SU-DHL-6 (cell line): ENCODE data around the gene ZCCHC8.
"Not testable (repeated sequence)": the region's sequence is repeated elsewhere in the genome, so short reads cannot be mapped to it uniquely, and the experiment has no call there.

ENCODE experiments used
- H2AFZ ChIP-seq: fragments of 200-600 bp; sonication (generic); 2 replicates; pipeline ENCODE4 v1.6.1; 2014; ENCODE audit warnings: low read depth, mild to moderate bottlenecking, moderate library complexity, mixed read lengths, antibody characterized with exemption, low read length; ENCODE audit not compliant: severe bottlenecking
- H3F3A ChIP-seq: fragments of 200-600 bp; shearing (Covaris generic); 2 replicates; pipeline ENCODE4 v1.6.0; 2016; ENCODE audit warnings: antibody characterized with exemption, mild to moderate bottlenecking; ENCODE audit not compliant: insufficient read depth
- H3K27ac ChIP-seq: fragments of 200-600 bp; sonication (generic); 2 replicates; pipeline ENCODE4 v1.5.1; 2016; ENCODE audit warnings: low read depth, mild to moderate bottlenecking, low read length, moderate library complexity, mixed read lengths
- H3K27me3 ChIP-seq: fragments of 200-600 bp; sonication (generic), shearing (Covaris generic); 2 replicates; pipeline ENCODE4 v1.6.0; 2014; ENCODE audit warnings: mild to moderate bottlenecking, low read length
- H3K36me3 ChIP-seq: fragments of 200-600 bp; sonication (generic); 2 replicates; pipeline ENCODE4 v1.6.1; 2014; ENCODE audit warnings: mild to moderate bottlenecking, low read length, mixed read lengths
- H3K4me2 ChIP-seq: fragments of 300-600, 200-600 bp; shearing (Covaris generic), sonication (generic); 2 replicates; pipeline ENCODE4 v1.6.0; 2014; ENCODE audit warnings: low read length, low read depth, mild to moderate bottlenecking; ENCODE audit not compliant: poor library complexity, severe bottlenecking
- H3K4me3 ChIP-seq: fragments of 200-600 bp; sonication (generic); 2 replicates; pipeline ENCODE4 v1.5.1; 2014; ENCODE audit warnings: antibody characterized with exemption, low read length, mild to moderate bottlenecking, mixed read lengths; ENCODE audit not compliant: insufficient read depth, poor library complexity, severe bottlenecking
- H3K79me2 ChIP-seq: fragments of 200-600 bp; sonication (generic); 2 replicates; pipeline ENCODE4 v1.6.1; 2014; ENCODE audit warnings: mild to moderate bottlenecking, low read length, moderate library complexity; ENCODE audit not compliant: insufficient read depth
- H3K9ac ChIP-seq: fragments of 200-600 bp; sonication (generic); 2 replicates; pipeline ENCODE4 v1.7.0; 2014; ENCODE audit warnings: mild to moderate bottlenecking, low read length
- H3K9me2 ChIP-seq: fragments of 200-600 bp; sonication (generic); replicated peaks from 2 replicates; pipeline ENCODE4 v1.6.1; 2014; ENCODE audit warnings: low read length; ENCODE audit not compliant: insufficient read depth
- H3K9me3 ChIP-seq: fragments of 200-600 bp; sonication (generic); 2 replicates; pipeline ENCODE4 v1.6.1; 2014; ENCODE audit warnings: low read length, mixed read lengths; ENCODE audit not compliant: insufficient read depth
- H4K20me1 ChIP-seq: fragments of 200-600 bp; sonication (generic); 2 replicates; pipeline ENCODE4 v1.6.1; 2014; ENCODE audit warnings: low read depth, mild to moderate bottlenecking, antibody characterized with exemption, low read length, moderate library complexity, mixed read lengths
- CTCF ChIP-seq: fragments of 200-600 bp; sonication (generic); IDR thresholded peaks from one replicate; pipeline ENCODE4 v1.5.1; 2017; ENCODE audit warnings: antibody characterized with exemption, mild to moderate bottlenecking, low read length, moderate library complexity; ENCODE audit not compliant: insufficient read depth, poor library complexity, severe bottlenecking
- EZH2phosphoT487 ChIP-seq: fragments of 200-600 bp; sonication (generic), shearing (Covaris generic); conservative IDR thresholded peaks from 2 replicates; pipeline ENCODE4 v1.6.1; 2018; ENCODE audit warnings: mild to moderate bottlenecking, antibody characterized with exemption, low read length, moderate library complexity, mixed read lengths

ZCCHC8 gene

DNA sequence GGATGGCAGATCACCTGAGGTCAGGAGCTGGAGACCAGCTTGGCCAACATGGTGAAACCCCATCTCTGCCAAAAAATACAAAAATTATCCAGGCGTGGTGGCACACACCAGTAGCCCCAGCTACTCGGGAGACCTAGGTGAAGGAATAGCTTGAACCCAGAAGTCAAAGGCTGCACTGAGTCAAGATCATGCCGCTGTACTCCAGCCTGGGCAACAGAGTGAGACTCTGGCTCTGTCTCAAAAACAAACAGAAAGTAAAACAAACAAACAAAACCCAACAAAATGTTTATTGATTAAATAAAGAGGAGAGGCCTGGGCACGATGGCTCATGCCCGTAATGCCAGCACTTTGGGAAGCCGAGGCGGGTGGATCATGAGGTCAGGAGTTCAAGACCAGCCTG lies 5.5 kb downstream of the ZCCHC8 start:
- Histone ChIP-seq H3K9me3 (no peaks in the 10 kb centered on the region), H3K27me3 (no peaks in the 10 kb centered on the region), H4K20me1 (no peaks in the 10 kb centered on the region), H3F3A (0 out of 2 replicates have a peak, but pooled peaks cover 4% of the 10 kb centered on the region), H2AFZ (no peak overlapping the region), H3K9ac (no peak overlapping the region), H3K27ac (no peak overlapping the region), H3K4me2 (no peak overlapping the region), H3K36me3 (peaks cover 30% of the 10 kb centered on the region), H3K79me2 (peaks cover 81% of the 10 kb centered on the region), H3K4me3 (no peak overlapping the region), H3K9me2 (no peaks in the 10 kb centered on the region)
- TF ChIP-seq EZH2phosphoT487, result no peak

GRCh38 chr12:122493222-122493621 lies 7.5 kb downstream of the ZCCHC8 start:
- not testable (repeated sequence) for H3F3A ChIP-seq, H3K4me2 ChIP-seq, H3K9me2 ChIP-seq, H3K9ac ChIP-seq, H3K9me3 ChIP-seq, H4K20me1 ChIP-seq, H3K4me3 ChIP-seq, H2AFZ ChIP-seq, H3K27me3 ChIP-seq, H3K27ac ChIP-seq
- H3K36me3 ChIP-seq, result peaks cover 40% of the 10 kb centered on the region
- peaks cover 64% of the 10 kb centered on the region for H3K79me2 ChIP-seq

DNA sequence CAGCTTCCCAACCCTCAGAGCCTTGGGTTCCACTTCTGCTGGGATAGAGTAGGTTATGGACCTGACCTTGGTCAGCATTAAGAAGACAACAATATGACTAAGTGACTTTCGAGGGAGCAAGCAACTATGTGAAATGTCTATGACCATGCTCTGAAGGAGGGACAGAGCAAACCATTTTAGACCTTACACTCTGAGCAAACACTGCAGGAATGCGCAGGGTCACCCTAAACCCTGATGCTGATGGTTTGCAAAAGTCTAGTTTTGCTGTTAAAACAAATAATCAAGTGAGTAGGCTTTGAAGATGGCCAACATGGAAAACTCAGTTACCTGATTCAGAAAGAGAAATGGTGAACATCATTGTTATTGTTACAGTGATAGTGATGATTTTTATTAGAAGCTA lies 8.7 kb downstream of the ZCCHC8 start:
- TF ChIP-seq CTCF, result no peak
- no peak for TF ChIP-seq EZH2phosphoT487
- Histone ChIP-seq H3K27me3 (no peaks in the 10 kb centered on the region), H3K4me2 (no peak overlapping the region), H3K9me2 (no peaks in the 10 kb centered on the region), H3K79me2 (peaks cover 51% of the 10 kb centered on the region), H3K9me3 (no peaks in the 10 kb centered on the region), H2AFZ (no peak overlapping the region), H3K27ac (no peak overlapping the region), H3K9ac (no peak overlapping the region), H3F3A (0 out of 2 replicates have a peak, but pooled peaks cover 4% of the 10 kb centered on the region), H3K36me3 (peaks cover 44% of the 10 kb centered on the region), H4K20me1 (no peaks in the 10 kb centered on the region), H3K4me3 (no peak overlapping the region)

- no peak overlapping the region for H3K4me2 ChIP-seq
- no peaks in the 10 kb centered on the region for H3K9me2 ChIP-seq
- H3K4me3 ChIP-seq, result no peak overlapping the region
- no peak for TF ChIP-seq CTCF
- no peak for TF ChIP-seq EZH2phosphoT487
- no peak overlapping the region for H3K27ac ChIP-seq
- H3K9me3 ChIP-seq, result no peaks in the 10 kb centered on the region
- H3F3A ChIP-seq, result 0 out of 2 replicates have a peak, but pooled peaks cover 4% of the 10 kb centered on the region
- H3K79me2 ChIP-seq, result peaks cover 28% of the 10 kb centered on the region
- no peaks in the 10 kb centered on the region for H4K20me1 ChIP-seq
- peaks cover 42% of the 10 kb centered on the region for H3K36me3 ChIP-seq
- no peak overlapping the region for H3K9ac ChIP-seq
- no peak overlapping the region for H2AFZ ChIP-seq
- no peaks in the 10 kb centered on the region for H3K27me3 ChIP-seq
Measured at GRCh38 chr12:122489038-122489437, 11.7 kb downstream of the ZCCHC8 start.

- not testable (repeated sequence) for H3K27me3 ChIP-seq, H3K9me2 ChIP-seq, H3K4me3 ChIP-seq, H4K20me1 ChIP-seq, H3K4me2 ChIP-seq, H3K9ac ChIP-seq, H3K9me3 ChIP-seq, H3F3A ChIP-seq, H2AFZ ChIP-seq, H3K27ac ChIP-seq
- Histone ChIP-seq H3K79me2 (peaks cover 19% of the 10 kb centered on the region), H3K36me3 (peaks cover 53% of the 10 kb centered on the region)
Measured at GRCh38 chr12:122487807-122488206, 12.9 kb downstream of the ZCCHC8 start.
